HepG2 (cell line): ENCODE data around the gene CNOT10. TPM values are rescaled to one million over a fixed set of nuclear protein-coding genes. Genes with fewer than 3 reads are reported as not detected.
A peak's percentile ranks its signal among the peaks of the same experiment; 100 is the strongest.

Source experiments
- ATF7 ChIP-seq, 2 experiments: fragments of 450-650 bp in 1 of 2; sonication (generic) in 1 of 2; formaldehyde crosslinking in 1 of 2; IDR thresholded peaks; 2 replicates each; pipeline versions ENCODE4 v1.4.0 to v1.6.1; 2016 to 2020; ENCODE audit warnings: antibody characterized with exemption in 1 of 2, mild to moderate bottlenecking in 1 of 2, missing genetic modification reagents in 1 of 2
- BRF2 ChIP-seq: sonication (generic); formaldehyde crosslinking; IDR thresholded peaks from 2 replicates; pipeline ENCODE4 v1.8.1; 2022; ENCODE audit warnings: mild to moderate bottlenecking, missing genetic modification reagents
- CENPBD1 ChIP-seq: sonication (generic); formaldehyde crosslinking; IDR thresholded peaks from 2 replicates; pipeline ENCODE4 v1.8.0; 2022; ENCODE audit warnings: missing genetic modification reagents, low read depth, mild to moderate bottlenecking, borderline replicate concordance
- EHMT2 ChIP-seq: fragments of 200-600 bp; sonication (generic); IDR thresholded peaks from 2 replicates; pipeline ENCODE4 v1.7.0; 2017; ENCODE audit warnings: antibody characterized with exemption, low read depth, low read length, borderline replicate concordance
- ETV6 ChIP-seq: sonication (generic); formaldehyde crosslinking; conservative IDR thresholded peaks from 2 replicates; pipeline ENCODE4 v1.4.0; 2020; ENCODE audit warnings: missing genetic modification reagents
- FOXA3 ChIP-seq: IDR thresholded peaks from 2 replicates; pipeline ENCODE4 v1.6.1; 2016; ENCODE audit warnings: missing genetic modification reagents, missing compliant biosample characterization
- JUND ChIP-seq: sonication (generic); formaldehyde crosslinking; IDR thresholded peaks from 2 replicates; pipeline ENCODE4 v1.8.0; 2022; ENCODE audit warnings: mild to moderate bottlenecking, missing genetic modification reagents
- MIXL1 ChIP-seq: IDR thresholded peaks from 2 replicates; pipeline ENCODE4 v1.6.1; 2016
- MLLT10 ChIP-seq: sonication (generic); formaldehyde crosslinking; IDR thresholded peaks from 2 replicates; pipeline ENCODE4 v1.4.0; 2020; ENCODE audit warnings: missing genetic modification reagents
- NCOR1 ChIP-seq: fragments of 200-600 bp; sonication (generic); IDR thresholded peaks from 2 replicates; pipeline ENCODE4 v1.7.0; 2017; ENCODE audit warnings: antibody characterized with exemption, low read length, borderline replicate concordance
- NR1H2 ChIP-seq: sonication (generic); formaldehyde crosslinking; IDR thresholded peaks from 2 replicates; pipeline ENCODE4 v1.8.1; 2022; ENCODE audit warnings: low read depth, missing genetic modification reagents, borderline replicate concordance
- NR2F1 ChIP-seq, 2 experiments: fragments of 450-650 bp in 1 of 2; formaldehyde crosslinking in 1 of 2; IDR thresholded peaks; 2 replicates each; pipeline versions ENCODE4 v1.5.0 to v1.6.1; 2016 to 2020; ENCODE audit warnings: mild to moderate bottlenecking in 1 of 2, missing compliant biosample characterization in 1 of 2, missing genetic modification reagents in 1 of 2, moderate library complexity in 1 of 2
- PHF20 ChIP-seq: sonication (generic); formaldehyde crosslinking; IDR thresholded peaks from 2 replicates; pipeline ENCODE4 v1.5.0; 2020; ENCODE audit warnings: mild to moderate bottlenecking, missing genetic modification reagents
- POGZ ChIP-seq: sonication (generic); formaldehyde crosslinking; IDR thresholded peaks from 2 replicates; pipeline ENCODE4 v1.4.0; 2020; ENCODE audit warnings: mild to moderate bottlenecking, missing genetic modification reagents
- PRDM4 ChIP-seq: sonication (generic); formaldehyde crosslinking; IDR thresholded peaks from 2 replicates; pipeline ENCODE4 v1.9.0; 2021; ENCODE audit warnings: missing genetic modification reagents, borderline replicate concordance
- RFX5 ChIP-seq: IDR thresholded peaks from 2 replicates; pipeline ENCODE4 v1.6.1; 2011; ENCODE audit warnings: low read depth, low read length, improper control_type of control experiment
- RXRA ChIP-seq: sonication (generic); formaldehyde crosslinking; IDR thresholded peaks from 2 replicates; pipeline ENCODE4 v1.5.1; 2020; ENCODE audit warnings: missing genetic modification reagents
- SOX6 ChIP-seq, 2 experiments: fragments of 450-650 bp in 1 of 2; sonication (generic) in 1 of 2; formaldehyde crosslinking in 1 of 2; IDR thresholded peaks; 2 replicates each; pipeline versions ENCODE4 v1.4.0 to v1.6.1; 2017 to 2020; ENCODE audit warnings: antibody characterized with exemption in 1 of 2, mild to moderate bottlenecking in 1 of 2, missing genetic modification reagents in 1 of 2
- TBL1XR1 ChIP-seq: fragments of 150-350 bp; IDR thresholded peaks from 2 replicates; pipeline ENCODE4 v1.6.1; 2014; ENCODE audit warnings: borderline replicate concordance, low read length; ENCODE audit not compliant: partially characterized antibody
- TMF1 ChIP-seq: sonication (generic); formaldehyde crosslinking; IDR thresholded peaks from 2 replicates; pipeline ENCODE4 v1.8.1; 2022; ENCODE audit warnings: low read depth, missing genetic modification reagents
- ZNF124 ChIP-seq: sonication (generic); formaldehyde crosslinking; IDR thresholded peaks from 2 replicates; pipeline ENCODE4 v1.4.0; 2020; ENCODE audit warnings: missing genetic modification reagents
- ZNF550 ChIP-seq: sonication (generic); formaldehyde crosslinking; IDR thresholded peaks from 2 replicates; pipeline ENCODE4 v1.4.0; 2020; ENCODE audit warnings: mild to moderate bottlenecking, missing genetic modification reagents, borderline replicate concordance
- ZNF552 ChIP-seq: sonication (generic); formaldehyde crosslinking; IDR thresholded peaks from 2 replicates; pipeline ENCODE4 v1.9.0; 2022; ENCODE audit warnings: missing genetic modification reagents, mild to moderate bottlenecking, borderline replicate concordance
- polyA plus RNA-seq, 8 experiments: library from polyadenylated mRNA; depleted of rRNA in 3 of 8; stranded (reverse) in 7 of 8; unstranded in 1 of 8; fragments of >200 nt; fragmentation: Illumina TruSeq in 4 of 8; extraction: Trizol in 4 of 8; gene quantifications; 2 replicates each; pipeline versions ENCODE4 v1.2.1 to v1.2.3, GENCODE V29; 2011 to 2016; ENCODE audit warnings: low read depth in 4 of 8, missing spikeins in 1 of 8, mixed read lengths in 1 of 8; ENCODE audit not compliant: insufficient read depth in 1 of 8
- total RNA-seq, 5 experiments: library from RNA; depleted of rRNA; stranded (reverse); fragments of >200 nt; fragmentation: Illumina TruSeq; extraction: Trizol; gene quantifications; 2 replicates each; pipeline ENCODE4 v1.2.3, GENCODE V29; 2016; ENCODE audit warnings: low read depth in 1 of 5

CNOT10 gene
- total and polyA plus RNA-seq, 2 of the 13 experiments (the other 11 are each of a cell fraction or from before 2014, with no cell fraction given) = 21.2 to 34.1 TPM

GRCh38 chr3:32684800-32685542 is at the start of gene CNOT10 (continued):
- TF ChIP-seq CENPBD1 (CRISPR knock-in tag) (no peak), POGZ (CRISPR knock-in tag) (peak; percentile 87), ETV6 (CRISPR knock-in tag) (peak; percentile 78; the same call in 1 of the 2 replicates), MLLT10 (CRISPR knock-in tag) (no peak), ZNF550 (no peak), ZNF124 (CRISPR knock-in tag) (0 out of 2 replicates have a peak, but pooled peaks have one; percentile 20), ATF7 (IDR thresholded peaks at IDR 0.05) (peak; percentile 54; the same call in 1 of the 2 replicates), ATF7 (CRISPR knock-in tag; IDR thresholded peaks at IDR 0.05) (no peak), TBL1XR1 (no peak), RXRA (CRISPR knock-in tag) (0 out of 2 replicates have a peak, but pooled peaks have one; percentile 31), NR1H2 (CRISPR knock-in tag) (no peak), SOX6 (IDR thresholded peaks at IDR 0.05) (no peak), SOX6 (CRISPR knock-in tag; IDR thresholded peaks at IDR 0.05) (peak; percentile 78), RFX5 (no peak), TMF1 (no peak), EHMT2 (no peak), PHF20 (CRISPR knock-in tag) (peak; percentile 86), NCOR1 (peak; percentile 57; the same call in 1 of the 2 replicates), BRF2 (no peak; the same call in 1 of the 2 replicates), FOXA3 (0 out of 2 replicates have a peak, but pooled peaks have one; percentile 13), PRDM4 (no peak), JUND (CRISPR knock-in tag) (no peak), MIXL1 (CRISPR knock-in tag) (peak; percentile 35; the same call in 1 of the 2 replicates), ZNF552 (CRISPR knock-in tag) (no peak), NR2F1 (CRISPR knock-in tag; IDR thresholded peaks at IDR 0.05) (no peak)
